ENCODE results near the gene UNC50.
A peak's percentile ranks its signal among the peaks of the same experiment; 100 is the strongest.

DNA sequence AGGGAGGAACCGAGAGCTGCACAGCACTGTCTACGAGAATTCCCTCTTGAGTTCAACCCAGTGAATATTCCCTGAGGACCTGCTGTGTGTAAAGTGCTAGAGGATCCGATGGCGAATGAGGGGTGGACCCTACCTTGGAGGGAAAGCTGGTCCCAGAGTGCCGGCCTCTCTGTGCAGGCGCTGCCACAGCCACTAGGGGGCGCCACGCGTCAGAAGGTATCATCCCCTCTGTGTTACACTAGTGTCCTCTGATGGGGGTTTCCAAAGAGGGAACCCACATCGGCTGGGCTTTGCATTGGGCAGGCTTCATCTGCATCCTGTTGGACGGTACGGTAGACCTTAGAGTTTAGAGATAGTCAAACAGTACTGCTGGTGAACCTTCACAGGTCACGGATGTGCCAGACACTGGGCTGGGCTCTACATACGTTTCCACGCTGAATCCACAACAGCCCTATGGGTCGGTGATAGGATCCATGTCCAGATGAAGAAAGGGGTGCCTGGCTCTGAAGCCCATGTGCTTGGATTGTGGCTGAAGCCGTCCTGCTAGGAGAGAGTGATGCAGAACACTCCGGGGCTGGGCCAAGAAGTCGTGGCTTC is 39.1 kb upstream of the UNC50 start:
- no peak for TF ChIP-seq EZH2 (IDR thresholded peaks at IDR 0.05; ENCODE audit: borderline replicate concordance, low read length)
- TF ChIP-seq, protein P1, sequence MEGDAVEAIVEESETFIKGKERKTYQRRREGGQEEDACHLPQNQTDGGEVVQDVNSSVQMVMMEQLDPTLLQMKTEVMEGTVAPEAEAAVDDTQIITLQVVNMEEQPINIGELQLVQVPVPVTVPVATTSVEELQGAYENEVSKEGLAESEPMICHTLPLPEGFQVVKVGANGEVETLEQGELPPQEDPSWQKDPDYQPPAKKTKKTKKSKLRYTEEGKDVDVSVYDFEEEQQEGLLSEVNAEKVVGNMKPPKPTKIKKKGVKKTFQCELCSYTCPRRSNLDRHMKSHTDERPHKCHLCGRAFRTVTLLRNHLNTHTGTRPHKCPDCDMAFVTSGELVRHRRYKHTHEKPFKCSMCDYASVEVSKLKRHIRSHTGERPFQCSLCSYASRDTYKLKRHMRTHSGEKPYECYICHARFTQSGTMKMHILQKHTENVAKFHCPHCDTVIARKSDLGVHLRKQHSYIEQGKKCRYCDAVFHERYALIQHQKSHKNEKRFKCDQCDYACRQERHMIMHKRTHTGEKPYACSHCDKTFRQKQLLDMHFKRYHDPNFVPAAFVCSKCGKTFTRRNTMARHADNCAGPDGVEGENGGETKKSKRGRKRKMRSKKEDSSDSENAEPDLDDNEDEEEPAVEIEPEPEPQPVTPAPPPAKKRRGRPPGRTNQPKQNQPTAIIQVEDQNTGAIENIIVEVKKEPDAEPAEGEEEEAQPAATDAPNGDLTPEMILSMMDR (IDR thresholded peaks at IDR 0.05; ENCODE audit: low read length): peak; percentile 98
